ENCODE measurements around the gene FOXN3. TPM values are rescaled to one million over a fixed set of nuclear protein-coding genes. Genes with fewer than 3 reads are reported as not detected.

Gene FOXN3
- total and polyA plus RNA-seq, 2 experiments from 2014 or later, result 98.9 to 167 TPM

GRCh38 chr14:89241934-89242651 lies 174.9 kb downstream of the FOXN3 start (continued):
- TF ChIP-seq REST (IDR thresholded peaks at IDR 0.05; ENCODE audit: unreplicated experiment), result no peak
- TF ChIP-seq ZNF331 (CRISPR knock-in tag; IDR thresholded peaks at IDR 0.05; ENCODE audit: low read depth), result no peak
- TF ChIP-seq ZNF114 (CRISPR knock-in tag; IDR thresholded peaks at IDR 0.05), result no peak
- no peak for TF ChIP-seq CTCF (conservative IDR thresholded peaks at IDR 0.05; ENCODE audit: low read depth in 2 of 2)
- TF ChIP-seq ETS1 (IDR thresholded peaks at IDR 0.05), result no peak
- no peak for TF ChIP-seq POLR2AphosphoS5 (IDR thresholded peaks at IDR 0.05; ENCODE audit: low read depth)

GRCh38 chr14:89241257-89241656 lies 175.8 kb downstream of the FOXN3 start:
- H4K20me1 ChIP-seq (replicated peaks; ENCODE audit: insufficient read depth), result peaks cover 48% of the 10 kb centered on the region
- H3K27ac Mint-ChIP-seq, result no peak overlapping the region
- no peak for TF ChIP-seq POLR2AphosphoS5 (IDR thresholded peaks at IDR 0.05; ENCODE audit: low read depth)
- no peak for TF ChIP-seq ETS1 (IDR thresholded peaks at IDR 0.05)
- no peak for TF ChIP-seq EZH2phosphoT487 (IDR thresholded peaks at IDR 0.05; ENCODE audit: unreplicated experiment)
- TF ChIP-seq ZNF331 (CRISPR knock-in tag; IDR thresholded peaks at IDR 0.05; ENCODE audit: low read depth), result no peak
- no peak for TF ChIP-seq CREB1 (CRISPR knock-in tag; IDR thresholded peaks at IDR 0.05; ENCODE audit: low read depth)
- TF ChIP-seq JUNB (IDR thresholded peaks at IDR 0.05; ENCODE audit: unreplicated experiment), result no peak
- TF ChIP-seq ZNF114 (CRISPR knock-in tag; IDR thresholded peaks at IDR 0.05), result no peak
- no peak for TF ChIP-seq STAT1 (IDR thresholded peaks at IDR 0.05; ENCODE audit: unreplicated experiment)
- TF ChIP-seq REST (IDR thresholded peaks at IDR 0.05; ENCODE audit: unreplicated experiment), result no peak

More at GRCh38 chr14:89241257-89241656, 175.8 kb downstream of the FOXN3 start:
- Histone ChIP-seq H3K27me3 (ENCODE audit: insufficient read depth) (no peaks in the 10 kb centered on the region), H3K4me1 (ENCODE audit: insufficient read depth) (peaks cover 60% of the 10 kb centered on the region), H3K27ac (ENCODE audit: low read depth) (no peak overlapping the region), H3K79me2 (replicated peaks; ENCODE audit: insufficient read depth) (peaks cover 99% of the 10 kb centered on the region), H3F3A (replicated peaks; ENCODE audit: low read depth) (0 out of 2 replicates have a peak, but pooled peaks cover 10% of the 10 kb centered on the region), H2AFZ (no peak overlapping the region), H3K4me2 (no peak overlapping the region), H3K4me3 (no peak overlapping the region), H3K9me2 (ENCODE audit: insufficient read depth) (no peaks in the 10 kb centered on the region), H3K36me3 (ENCODE audit: insufficient read depth) (no peaks in the 10 kb centered on the region)
- no peak for ATAC-seq
- no peak for DNase-seq (ENCODE audit: low spot score)
- H3K27me3 Mint-ChIP-seq (ENCODE audit: insufficient read depth, low read depth, poor library complexity), result peaks cover 6% of the 10 kb centered on the region
- H3K9me3 Mint-ChIP-seq, result peaks cover 4% of the 10 kb centered on the region; the same call in 2 of the 3 replicates
- H3K4me1 Mint-ChIP-seq, result peaks cover 76% of the 10 kb centered on the region
- H3K4me3 Mint-ChIP-seq, result no peak overlapping the region
- peaks cover 24% of the 10 kb centered on the region for H3K36me3 Mint-ChIP-seq (ENCODE audit: low read depth)

Measured in GM23338 (cell line).